SK-N-SH treated with all-trans-retinoic acid at 6 μM for 48 hours (cell line): ENCODE measurements around the gene THEMIS.

Experiments
- ATAC-seq: fragments of 200-7000 bp; cut with Tn5 transposase; 3 replicates; pipeline ENCODE4 v1.9.1; 2020; ENCODE audit warnings: mild to moderate bottlenecking, moderate library complexity
- ARNTL ChIP-seq: fragments of 450-650 bp; formaldehyde crosslinking; IDR thresholded peaks from 2 replicates; pipeline ENCODE4 v1.5.0; 2020; ENCODE audit warnings: low read depth, mild to moderate bottlenecking, moderate library complexity, borderline replicate concordance
- BACH2 ChIP-seq: fragments of 250-450 bp; sonication (Bioruptor Pico); IDR thresholded peaks from 2 replicates; pipeline ENCODE4 v1.9.0; 2021; ENCODE audit warnings: mild to moderate bottlenecking, borderline replicate concordance
- CREB5 ChIP-seq: fragments of 250-450 bp; sonication (Bioruptor Pico); IDR thresholded peaks from 2 replicates; pipeline ENCODE4 v1.5.1; 2020; ENCODE audit warnings: low read depth, mild to moderate bottlenecking, moderate library complexity
- CSDC2 ChIP-seq: fragments of 250-450 bp; sonication (Bioruptor Pico); IDR thresholded peaks from 2 replicates; pipeline ENCODE4 v1.5.0; 2020; ENCODE audit warnings: mild to moderate bottlenecking, moderate library complexity
- CSRNP3 ChIP-seq: fragments of 250-450 bp; sonication (Bioruptor Pico); IDR thresholded peaks from 2 replicates; pipeline ENCODE4 v1.5.1; 2021; ENCODE audit warnings: mild to moderate bottlenecking, moderate library complexity
- ESRRG ChIP-seq: fragments of 250-450 bp; sonication (Bioruptor Pico); IDR thresholded peaks from 2 replicates; pipeline ENCODE4 v1.6.1; 2021; ENCODE audit warnings: mild to moderate bottlenecking
- GLIS3 ChIP-seq: fragments of 250-450 bp; sonication (Bioruptor Pico); IDR thresholded peaks from 2 replicates; pipeline ENCODE4 v1.5.0; 2020; ENCODE audit warnings: mild to moderate bottlenecking, moderate library complexity
- ISL1 ChIP-seq: fragments of 250-450 bp; sonication (Bioruptor Pico); IDR thresholded peaks from 2 replicates; pipeline ENCODE4 v2.1.2; 2022; ENCODE audit warnings: mild to moderate bottlenecking, moderate library complexity
- OSR1 ChIP-seq: fragments of 250-450 bp; sonication (Bioruptor Pico); IDR thresholded peaks from 2 replicates; pipeline ENCODE4 v1.8.0; 2022; ENCODE audit warnings: moderate library complexity, mild to moderate bottlenecking, inconsistent platforms
- PATZ1 ChIP-seq: fragments of 250-450 bp; sonication (Bioruptor Pico); IDR thresholded peaks from 2 replicates; pipeline ENCODE4 v1.8.0; 2020; ENCODE audit warnings: mild to moderate bottlenecking, moderate library complexity, borderline replicate concordance
- POU6F1 ChIP-seq: fragments of 250-450 bp; sonication (Bioruptor Pico); IDR thresholded peaks from 2 replicates; pipeline ENCODE4 v1.8.0; 2021; ENCODE audit warnings: low read depth, mild to moderate bottlenecking, moderate library complexity, borderline replicate concordance
- RARB ChIP-seq: fragments of 250-450 bp; sonication (Bioruptor Pico); IDR thresholded peaks from 2 replicates; pipeline ENCODE4 v1.8.0; 2021; ENCODE audit warnings: mild to moderate bottlenecking, moderate library complexity
- TCF4 ChIP-seq: fragments of 250-450 bp; sonication (Bioruptor Pico); IDR thresholded peaks from 2 replicates; pipeline ENCODE4 v1.8.0; 2021; ENCODE audit warnings: mild to moderate bottlenecking, moderate library complexity, borderline replicate concordance
- TOX ChIP-seq: fragments of 250-450 bp; sonication (Bioruptor Pico); IDR thresholded peaks from 2 replicates; pipeline ENCODE4 v1.8.0; 2021; ENCODE audit warnings: mild to moderate bottlenecking, moderate library complexity, borderline replicate concordance
- TSHZ2 ChIP-seq: fragments of 250-450 bp; sonication (Bioruptor Pico); IDR thresholded peaks from 2 replicates; pipeline ENCODE4 v1.5.0; 2020; ENCODE audit warnings: mild to moderate bottlenecking, moderate library complexity
- ZC3H10 ChIP-seq: fragments of 250-450 bp; sonication (Bioruptor Pico); IDR thresholded peaks from 2 replicates; pipeline ENCODE4 v1.5.1; 2021; ENCODE audit warnings: mild to moderate bottlenecking, moderate library complexity
- ZFP3 ChIP-seq: fragments of 250-450 bp; sonication (Bioruptor Pico); IDR thresholded peaks from 2 replicates; pipeline ENCODE4 v1.5.0; 2020; ENCODE audit warnings: mild to moderate bottlenecking, moderate library complexity
- ZNF565 ChIP-seq: fragments of 450-650 bp; formaldehyde crosslinking; conservative IDR thresholded peaks from 2 replicates; pipeline ENCODE4 v1.5.0; 2020; ENCODE audit warnings: low read depth, mild to moderate bottlenecking, moderate library complexity
- ZNF70 ChIP-seq: fragments of 450-650 bp; formaldehyde crosslinking; IDR thresholded peaks from 2 replicates; pipeline ENCODE4 v1.5.0; 2020; ENCODE audit warnings: mild to moderate bottlenecking, moderate library complexity
- ZNF8 ChIP-seq: fragments of 450-650 bp; formaldehyde crosslinking; IDR thresholded peaks from 2 replicates; pipeline ENCODE4 v1.5.0; 2020; ENCODE audit warnings: mild to moderate bottlenecking, moderate library complexity

The THEMIS gene

GRCh38 chr6:127794405-127794804 is 106.5 kb downstream of the THEMIS start:
- TF ChIP-seq PATZ1 (CRISPR knock-in tag) (no peak), BACH2 (CRISPR knock-in tag) (no peak), ZNF8 (no peak), ZFP3 (CRISPR knock-in tag) (no peak), ZNF70 (CRISPR knock-in tag) (no peak), CSRNP3 (CRISPR knock-in tag) (no peak), ESRRG (CRISPR knock-in tag) (no peak), ISL1 (CRISPR knock-in tag) (no peak), GLIS3 (no peak), POU6F1 (CRISPR knock-in tag) (no peak), ZC3H10 (CRISPR knock-in tag) (no peak), TSHZ2 (CRISPR knock-in tag) (no peak)
- TF ChIP-seq, all 23 proteins: peak for 0
- ATAC-seq, result no peak

- ATAC-seq, result no peak
- TF ChIP-seq ZNF8 (no peak), CREB5 (CRISPR knock-in tag) (no peak), BACH2 (CRISPR knock-in tag) (no peak), ZC3H10 (CRISPR knock-in tag) (no peak), TSHZ2 (CRISPR knock-in tag) (no peak), ARNTL (CRISPR knock-in tag) (no peak), ZFP3 (CRISPR knock-in tag) (no peak), ESRRG (CRISPR knock-in tag) (no peak), TCF4 (CRISPR knock-in tag) (no peak), TOX (no peak), RARB (no peak), PATZ1 (CRISPR knock-in tag) (no peak), POU6F1 (CRISPR knock-in tag) (no peak), CSDC2 (CRISPR knock-in tag) (no peak), ZNF70 (CRISPR knock-in tag) (no peak), OSR1 (CRISPR knock-in tag) (no peak), ZNF565 (no peak)
- TF ChIP-seq, all 23 proteins: peak for 0
Measured at GRCh38 chr6:127793396-127793795, 107.5 kb downstream of the THEMIS start.
